Mesendoderm (in vitro differentiated cells): ENCODE data around the gene AP2A2. TPM values are rescaled to one million over a fixed set of nuclear protein-coding genes. Genes with fewer than 3 reads are reported as not detected.

Source experiments
- DNase-seq: peaks from one replicate; pipeline ENCODE4 v3.0.0; 2013
- H2AK5ac ChIP-seq: 2 replicates; pipeline ENCODE4 v1.6.1; 2013; ENCODE audit warnings: low read length, inconsistent platforms
- H2BK120ac ChIP-seq: 2 replicates; pipeline ENCODE4 v1.6.1; 2013; ENCODE audit warnings: low read depth, mild to moderate bottlenecking, low read length, moderate library complexity, mixed read lengths
- H2BK15ac ChIP-seq: replicated peaks from 2 replicates; pipeline ENCODE4 v1.6.1; 2013; ENCODE audit warnings: low read depth, mild to moderate bottlenecking, moderate library complexity
- H2BK5ac ChIP-seq: 2 replicates; pipeline ENCODE4 v1.6.1; 2013; ENCODE audit warnings: low read length, inconsistent platforms
- H3K18ac ChIP-seq: 2 replicates; pipeline ENCODE4 v1.6.1; 2013; ENCODE audit warnings: mild to moderate bottlenecking, low read length, mixed read lengths
- H3K23ac ChIP-seq: one replicate; pipeline ENCODE4 v1.6.1; 2013; ENCODE audit warnings: low read length
- H3K27ac ChIP-seq: 2 replicates; pipeline ENCODE4 v1.5.1; 2013; ENCODE audit warnings: low read depth, mild to moderate bottlenecking, inconsistent platforms, low read length, moderate library complexity
- H3K27me3 ChIP-seq: 2 replicates; pipeline ENCODE4 v1.6.1; 2013; ENCODE audit warnings: low read length, control low read depth, mild to moderate bottlenecking, inconsistent platforms; ENCODE audit not compliant: insufficient read depth, poor library complexity
- H3K36me3 ChIP-seq: 2 replicates; pipeline ENCODE4 v1.6.1; 2013; ENCODE audit warnings: low read length, inconsistent platforms; ENCODE audit not compliant: control insufficient read depth, insufficient read depth
- H3K4ac ChIP-seq: one replicate; pipeline ENCODE4 v1.6.1; 2013; ENCODE audit warnings: low read depth, mild to moderate bottlenecking, low read length, moderate library complexity
- H3K4me1 ChIP-seq: 2 replicates; pipeline ENCODE4 v1.6.1; 2013; ENCODE audit warnings: low read depth, low read length, inconsistent platforms; ENCODE audit not compliant: control insufficient read depth
- H3K4me2 ChIP-seq: 2 replicates; pipeline ENCODE4 v1.6.1; 2013; ENCODE audit warnings: low read length
- H3K4me3 ChIP-seq: 2 replicates; pipeline ENCODE4 v1.5.1; 2013; ENCODE audit warnings: mild to moderate bottlenecking, low read length
- H3K56ac ChIP-seq: one replicate; pipeline ENCODE4 v1.6.1; 2013; ENCODE audit warnings: low read length
- H3K79me1 ChIP-seq: 2 replicates; pipeline ENCODE4 v1.6.1; 2013; ENCODE audit warnings: low read length, inconsistent platforms
- H3K79me2 ChIP-seq: 2 replicates; pipeline ENCODE4 v1.6.1; 2013; ENCODE audit warnings: mild to moderate bottlenecking, low read length; ENCODE audit not compliant: control insufficient read depth, insufficient read depth
- H3K9ac ChIP-seq: 2 replicates; pipeline ENCODE4 v1.6.1; 2013; ENCODE audit warnings: low read length, inconsistent platforms
- H4K5ac ChIP-seq: one replicate; pipeline ENCODE4 v1.6.1; 2013; ENCODE audit warnings: low read length
- H4K8ac ChIP-seq: one replicate; pipeline ENCODE4 v1.6.1; 2013; ENCODE audit warnings: low read depth, mild to moderate bottlenecking, control low read depth, low read length, moderate library complexity
- whole genome bisulfite sequencing: extraction: QIAGEN DNeasy Blood & Tissue Kit; methylation state at CpG from one replicate; pipeline ENCODE4 v1.1.7; 2013; ENCODE audit warnings: low lambda C conversion rate, missing lambda C conversion rate; ENCODE audit not compliant: insufficient coverage; ENCODE audit errors: extremely low coverage; 5-methylcytosine and 5-hydroxymethylcytosine counted together
- small RNA-seq: library from polyadenylated mRNA; stranded (forward); fragments of <200 nt; extraction: miRNeasy Mini kit (QIAGEN cat#:217004); gene quantifications from one replicate; pipeline ENCODE3, GENCODE V24; 2013; ENCODE audit not compliant: insufficient read depth

Gene AP2A2

DNA sequence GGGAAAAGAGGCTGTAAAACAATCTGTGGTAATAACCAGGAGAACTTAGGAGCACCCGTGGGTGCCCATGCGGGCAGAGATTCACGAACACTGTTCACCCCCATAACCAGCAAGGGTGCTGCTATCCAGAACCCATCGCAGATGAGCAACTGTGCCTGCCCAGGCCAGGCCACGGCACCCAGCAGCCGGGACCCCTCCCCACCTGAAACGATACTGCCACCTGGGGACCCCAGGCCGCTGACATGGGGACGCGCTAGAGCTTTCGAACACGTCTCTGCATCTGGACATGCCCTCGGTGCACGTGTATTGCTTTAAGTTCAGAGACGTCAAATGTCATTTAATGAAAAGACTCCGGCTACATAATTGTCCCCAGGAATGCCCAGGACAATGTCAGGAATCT lies 134.7 kb downstream of the AP2A2 start:
- Histone ChIP-seq H2BK5ac (no peak overlapping the region), H3K56ac (no peak overlapping the region), H2BK120ac (no peak overlapping the region), H3K79me2 (no peaks in the 10 kb centered on the region), H3K4ac (no peak overlapping the region), H3K4me2 (no peak overlapping the region), H3K27me3 (no peaks in the 10 kb centered on the region), H3K36me3 (no peaks in the 10 kb centered on the region), H4K5ac (no peak overlapping the region), H3K27ac (no peak overlapping the region), H3K23ac (no peak overlapping the region), H2AK5ac (no peak overlapping the region), H3K4me1 (no peaks in the 10 kb centered on the region), H3K4me3 (no peak overlapping the region), H3K18ac (no peak overlapping the region), H3K9ac (no peak overlapping the region), H3K79me1 (no peaks in the 10 kb centered on the region), H2BK15ac (no peak overlapping the region), H4K8ac (no peak overlapping the region)
- DNase-seq, result no peak
- WGBS, result no CpG with 5 or more reads among the region's 16 CpGs

DNA sequence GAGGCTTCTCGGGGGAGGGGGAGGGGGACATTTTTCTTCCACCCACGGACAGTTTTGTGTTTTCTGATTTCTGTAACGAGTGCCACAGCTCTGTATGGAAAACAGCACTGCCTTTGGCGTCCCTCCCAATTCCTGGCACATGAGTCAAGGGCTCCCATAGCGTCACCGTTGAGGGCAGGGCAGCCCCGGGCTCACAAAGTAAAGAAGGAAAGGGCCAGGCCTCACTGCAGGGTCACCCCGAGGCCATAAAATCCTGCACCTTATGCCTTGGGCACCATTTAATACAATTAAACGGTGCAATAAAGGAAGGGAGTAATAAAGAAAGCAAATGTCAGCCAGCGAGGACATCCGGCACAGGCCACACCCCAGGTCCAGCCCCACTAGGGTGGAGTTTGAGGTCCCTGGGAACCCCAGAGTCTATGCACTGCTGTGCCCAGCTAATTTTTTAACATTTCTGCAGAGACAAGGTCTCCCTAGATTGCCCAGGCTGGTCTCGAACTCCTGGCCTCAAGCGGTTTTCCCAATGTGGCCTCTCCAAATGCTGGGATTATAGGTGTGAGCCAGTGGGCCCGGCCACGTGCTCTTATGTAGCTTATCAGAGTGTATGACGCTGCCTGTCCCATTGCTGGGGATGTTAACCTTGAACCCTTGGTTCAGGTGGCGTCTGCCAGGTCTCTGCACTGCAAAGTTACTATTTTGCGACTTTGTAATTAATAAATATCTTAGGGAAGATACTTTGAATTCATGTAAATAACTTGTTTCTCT lies 135.4 kb downstream of the AP2A2 start:
- no CpG with 5 or more reads among the region's 18 CpGs for WGBS
- Histone ChIP-seq H2AK5ac (no peak overlapping the region), H3K4me3 (no peak overlapping the region), H3K18ac (no peak overlapping the region), H2BK15ac (no peak overlapping the region), H4K8ac (no peak overlapping the region), H3K79me1 (no peaks in the 10 kb centered on the region), H3K4ac (no peak overlapping the region), H3K36me3 (no peaks in the 10 kb centered on the region), H3K9ac (no peak overlapping the region), H3K79me2 (no peaks in the 10 kb centered on the region), H3K27me3 (no peaks in the 10 kb centered on the region), H3K23ac (no peak overlapping the region), H3K56ac (no peak overlapping the region), H4K5ac (no peak overlapping the region), H3K4me1 (no peaks in the 10 kb centered on the region), H2BK5ac (no peak overlapping the region), H2BK120ac (no peak overlapping the region), H3K27ac (no peak overlapping the region), H3K4me2 (no peak overlapping the region)
- DNase-seq, result no peak

Small RNA genes within 50 kb of the gene (small RNA-seq; reads per million reads assigned to genes)
- not detected for gene RNU6-1025P
